ENCODE data around the gene RAMP3.
"Not testable (repeated sequence)": the region's sequence is repeated elsewhere in the genome, so short reads cannot be mapped to it uniquely, and the experiment has no call there.

The RAMP3 gene

DNA sequence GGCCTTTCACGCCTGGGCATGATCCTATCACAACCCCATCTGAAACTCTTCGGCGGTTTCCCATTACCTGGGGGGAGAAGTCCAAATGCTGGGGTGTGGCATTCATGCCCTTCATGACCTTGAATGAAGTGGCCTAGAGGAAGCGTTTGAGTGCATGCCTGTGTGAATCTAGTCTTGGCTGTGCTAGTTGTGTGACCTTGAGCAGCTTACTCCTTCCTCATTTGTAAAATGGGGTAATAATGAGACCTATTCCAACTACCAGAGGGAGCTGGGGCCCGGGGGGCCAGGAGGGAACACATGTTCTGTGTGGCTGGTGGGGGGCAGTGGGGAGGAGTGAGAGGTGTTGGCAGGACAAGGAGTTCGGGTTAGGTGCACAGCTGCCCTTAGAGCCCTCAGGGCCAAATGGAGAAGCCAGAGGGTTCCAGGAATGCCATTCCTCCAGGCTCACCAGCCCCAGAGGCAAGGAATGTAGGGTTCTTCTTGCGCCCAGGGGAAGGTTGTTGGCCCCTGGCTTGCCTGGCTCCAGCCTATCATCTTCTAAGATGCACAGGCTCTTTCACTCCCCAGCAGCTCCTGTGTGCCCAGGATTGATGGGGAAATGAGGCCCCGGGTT, 24.8 kb upstream of the RAMP3 start:
- no peak for DNase-seq (ENCODE audit: low read depth)

DNA sequence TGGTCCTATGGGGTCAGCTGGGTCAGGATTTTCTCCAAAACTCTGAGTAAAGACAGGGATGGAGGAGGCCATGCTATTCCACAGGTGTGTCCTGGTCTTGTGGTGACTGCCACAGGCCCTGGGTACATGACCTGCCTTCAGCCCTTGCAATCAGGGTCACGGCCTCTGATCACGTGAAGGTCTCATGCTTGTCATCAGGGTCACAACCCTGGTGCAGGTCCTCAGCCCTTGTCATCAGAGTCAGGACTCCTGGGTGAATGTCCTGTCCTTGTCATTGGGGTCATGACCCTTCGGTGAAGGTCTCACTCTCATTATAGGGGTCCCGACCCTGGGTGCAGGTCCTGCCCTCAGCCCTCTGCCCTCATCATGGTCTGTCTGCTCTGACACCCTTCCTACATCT, 24.2 kb upstream of the RAMP3 start:
- no peak for DNase-seq (ENCODE audit: low read depth)

DNA sequence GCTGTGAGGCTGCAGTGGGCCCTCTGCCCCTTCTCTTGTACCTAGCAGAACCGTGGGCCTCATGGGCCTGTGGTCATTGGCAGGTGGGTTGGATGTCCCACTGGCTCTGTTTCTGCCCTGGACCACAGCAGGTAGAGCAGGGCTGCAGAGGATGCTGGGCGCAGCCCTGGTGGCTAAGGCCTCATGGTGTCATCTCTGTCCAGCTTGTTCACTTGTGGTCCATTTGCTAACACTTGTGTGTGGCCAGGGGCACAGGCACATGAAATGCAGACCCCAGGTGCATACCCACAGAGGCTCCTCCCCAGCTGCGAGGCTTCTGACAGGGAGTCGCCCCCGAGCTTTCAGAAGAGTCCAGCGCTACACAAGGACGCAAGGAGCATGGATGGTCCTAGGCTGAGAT, 23.7 kb upstream of the RAMP3 start:
- no peak for DNase-seq (ENCODE audit: low read depth)

DNA sequence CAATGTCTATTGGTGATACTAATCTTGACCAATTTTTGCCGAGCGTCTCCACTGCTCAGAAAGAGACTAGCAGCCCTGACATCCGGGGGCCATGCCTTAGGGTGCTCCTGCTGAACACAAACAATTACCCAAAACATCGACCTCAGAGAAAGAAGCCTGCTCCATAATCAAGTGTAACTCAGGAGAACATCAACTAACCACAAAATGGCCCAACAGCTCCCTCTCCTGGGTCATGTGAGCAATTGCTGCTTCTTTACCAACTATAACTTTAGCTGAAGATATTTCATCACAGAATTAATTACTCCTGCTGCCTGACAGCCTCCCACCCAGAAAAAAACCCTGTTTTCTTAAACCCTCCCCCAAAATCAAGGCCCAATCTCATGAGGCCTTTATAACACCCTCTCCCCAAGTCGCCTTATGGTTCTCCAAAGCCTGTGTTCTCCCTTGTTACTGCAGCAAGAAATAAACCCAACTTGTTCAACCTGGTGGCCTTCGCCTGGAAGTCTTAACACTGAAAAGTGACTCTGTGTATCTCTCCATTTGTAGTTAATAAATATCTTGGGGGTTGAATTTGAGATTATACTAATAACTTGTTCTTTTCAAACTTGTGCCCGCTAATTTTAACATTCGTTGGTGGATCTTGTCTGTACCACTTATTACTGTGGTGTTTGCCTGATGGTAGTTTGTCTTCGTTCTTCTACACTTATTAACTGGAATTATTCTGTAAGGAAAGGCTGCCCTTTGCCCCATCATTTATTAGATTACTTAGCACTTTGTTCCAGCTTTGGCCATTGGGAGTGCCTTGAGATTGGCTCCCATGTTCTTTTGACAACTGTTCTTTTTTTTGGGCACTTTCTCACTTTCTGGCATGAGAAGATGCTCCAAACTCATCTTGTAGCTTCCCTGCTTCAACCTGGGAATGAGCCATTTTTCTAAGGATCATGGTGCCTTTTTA, 21.2 kb upstream of the RAMP3 start:
- peak; percentile 20 for DNase-seq (ENCODE audit: low read depth)

DNA sequence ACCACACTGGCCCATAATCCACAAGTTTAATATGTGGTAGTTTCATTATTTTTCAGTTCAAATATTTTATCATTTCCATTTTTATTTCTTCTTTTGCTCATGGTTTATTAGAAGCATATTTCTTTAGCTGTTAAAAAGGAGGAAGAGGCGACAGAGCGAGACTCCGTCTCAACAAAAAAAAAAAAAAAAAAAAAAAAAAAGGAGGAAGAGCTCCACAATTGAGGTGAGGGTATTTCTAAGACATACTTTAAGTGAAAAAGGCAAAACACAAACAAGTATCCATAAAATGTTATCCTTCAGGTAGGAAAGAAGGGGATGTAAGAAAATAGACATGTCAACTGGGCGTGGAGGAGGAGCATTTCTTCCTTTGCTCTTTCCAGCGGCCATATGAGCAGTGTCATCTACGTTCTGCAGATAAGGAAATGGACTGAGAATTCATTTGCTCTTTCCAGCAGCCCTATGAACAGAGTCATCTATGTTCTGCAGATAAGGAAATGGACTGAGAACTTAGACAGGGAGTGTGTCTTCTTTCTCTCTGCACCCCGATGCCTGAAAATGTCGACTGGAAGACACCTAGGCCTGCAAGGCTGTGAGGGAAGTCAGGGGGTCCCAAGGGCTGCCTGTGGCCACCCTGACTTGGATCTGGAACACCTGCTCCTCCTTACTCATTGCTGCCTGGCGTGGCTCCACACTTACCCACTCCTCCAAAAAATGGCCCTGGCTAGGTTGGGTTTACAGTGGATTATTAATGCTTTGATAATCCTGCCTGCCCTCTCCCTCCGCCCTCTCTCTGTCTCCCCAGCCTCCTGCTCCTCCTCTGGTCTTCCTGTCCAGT, 18.9 kb upstream of the RAMP3 start:
- DNase-seq (ENCODE audit: low read depth) = no peak

DNA sequence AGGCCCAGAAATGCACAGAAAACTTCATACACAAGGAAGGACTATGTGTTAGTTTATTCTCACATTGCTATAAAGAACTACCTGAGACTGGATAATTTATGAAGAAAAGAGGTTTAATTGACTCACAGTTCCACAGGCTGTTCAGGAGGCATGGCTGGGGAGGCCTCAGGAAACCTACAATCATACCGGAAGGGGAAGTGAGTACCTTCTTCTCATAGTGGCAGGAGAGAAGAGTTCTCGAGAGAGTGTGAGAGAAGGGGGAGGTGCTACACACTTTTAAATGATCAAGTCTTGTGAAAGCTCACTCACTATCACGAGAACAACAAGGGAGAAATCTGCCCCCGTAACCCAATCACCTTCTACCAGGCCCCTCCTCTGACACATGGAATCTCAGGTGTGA, 16.8 kb upstream of the RAMP3 start:
- no peak for DNase-seq (ENCODE audit: low read depth)

DNA sequence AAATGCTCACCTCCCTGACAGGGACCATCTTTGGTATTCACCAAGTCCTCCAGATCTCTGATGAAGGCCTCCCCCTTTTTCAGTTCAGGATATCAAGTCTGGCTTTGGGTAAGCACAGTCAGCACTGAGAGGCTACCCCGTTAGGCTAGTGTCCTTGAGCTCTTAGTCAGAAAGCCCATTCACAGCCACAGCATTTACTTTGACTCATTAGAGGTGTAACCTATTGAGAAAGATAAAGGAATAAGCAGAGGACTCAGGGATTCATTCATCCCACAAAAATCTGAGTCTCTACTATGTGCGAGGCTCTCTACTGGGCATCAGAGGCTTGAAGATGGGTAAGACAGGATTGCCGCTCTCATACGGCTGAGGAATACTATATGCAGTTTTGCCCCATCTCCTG, 14.0 kb upstream of the RAMP3 start:
- DNase-seq (ENCODE audit: low read depth) = no peak

DNA sequence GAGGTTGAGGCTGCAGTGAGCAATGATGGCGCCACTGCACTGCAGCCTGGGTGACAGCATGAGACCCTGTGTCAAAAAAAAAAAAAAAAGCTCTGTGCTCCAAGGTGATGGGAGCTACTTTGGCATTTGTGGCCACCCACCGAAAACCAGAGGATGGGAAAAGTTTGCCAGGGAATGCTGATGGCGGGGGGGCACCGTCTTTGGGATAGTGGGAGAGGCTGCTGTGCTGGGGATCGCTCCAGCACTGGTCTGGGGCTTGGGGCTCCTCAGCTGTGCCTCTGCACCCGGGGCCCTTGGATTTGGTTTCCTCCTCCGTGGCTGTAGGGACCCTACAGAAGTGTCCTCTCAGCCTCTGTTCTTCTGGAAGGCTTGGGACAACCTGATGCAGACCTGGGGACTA, 11.7 kb upstream of the RAMP3 start:
- no peak for DNase-seq (ENCODE audit: low read depth)

DNA sequence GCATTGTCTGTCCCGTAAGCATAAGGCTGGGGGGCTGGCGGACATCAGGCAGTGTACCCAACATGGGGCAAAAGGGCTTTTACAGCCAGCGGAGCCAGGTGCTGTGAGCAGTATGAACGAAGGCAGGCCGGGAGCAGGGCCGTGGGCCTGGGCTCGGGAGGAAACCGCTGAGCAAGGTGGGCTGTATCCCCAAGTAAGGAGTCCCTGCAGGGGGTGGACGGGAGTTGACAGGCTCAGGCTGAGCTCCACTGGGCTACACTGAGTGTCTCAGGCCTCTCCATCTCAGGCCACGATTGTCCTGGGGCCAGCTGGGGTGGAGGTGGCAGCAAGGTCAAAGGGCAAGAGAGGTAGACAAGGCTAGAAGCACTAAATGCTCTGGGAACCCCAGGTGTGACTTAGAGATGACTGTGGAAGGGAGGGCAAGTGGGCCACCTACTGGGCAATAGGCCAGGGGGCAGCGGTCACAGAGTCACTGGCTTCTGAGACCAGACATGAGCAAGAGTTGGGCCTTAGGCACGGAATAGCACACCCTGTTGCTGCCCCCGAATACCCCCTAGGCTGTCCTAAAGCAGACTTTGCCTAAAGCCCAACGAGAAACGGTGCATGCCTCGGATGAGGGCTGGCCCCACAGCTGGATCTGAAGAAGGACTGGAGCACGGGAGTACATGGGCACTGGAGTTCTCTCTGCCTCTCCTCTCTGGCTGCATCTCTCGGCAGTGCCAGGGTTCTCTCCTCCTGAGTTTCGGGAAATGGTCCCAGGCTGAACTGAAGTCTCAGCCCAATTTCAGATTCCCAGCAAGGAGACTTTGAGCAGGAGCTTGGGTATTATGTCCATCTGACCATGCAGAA, 10.8 kb upstream of the RAMP3 start:
- DNase-seq (ENCODE audit: low read depth) = no peak

DNA sequence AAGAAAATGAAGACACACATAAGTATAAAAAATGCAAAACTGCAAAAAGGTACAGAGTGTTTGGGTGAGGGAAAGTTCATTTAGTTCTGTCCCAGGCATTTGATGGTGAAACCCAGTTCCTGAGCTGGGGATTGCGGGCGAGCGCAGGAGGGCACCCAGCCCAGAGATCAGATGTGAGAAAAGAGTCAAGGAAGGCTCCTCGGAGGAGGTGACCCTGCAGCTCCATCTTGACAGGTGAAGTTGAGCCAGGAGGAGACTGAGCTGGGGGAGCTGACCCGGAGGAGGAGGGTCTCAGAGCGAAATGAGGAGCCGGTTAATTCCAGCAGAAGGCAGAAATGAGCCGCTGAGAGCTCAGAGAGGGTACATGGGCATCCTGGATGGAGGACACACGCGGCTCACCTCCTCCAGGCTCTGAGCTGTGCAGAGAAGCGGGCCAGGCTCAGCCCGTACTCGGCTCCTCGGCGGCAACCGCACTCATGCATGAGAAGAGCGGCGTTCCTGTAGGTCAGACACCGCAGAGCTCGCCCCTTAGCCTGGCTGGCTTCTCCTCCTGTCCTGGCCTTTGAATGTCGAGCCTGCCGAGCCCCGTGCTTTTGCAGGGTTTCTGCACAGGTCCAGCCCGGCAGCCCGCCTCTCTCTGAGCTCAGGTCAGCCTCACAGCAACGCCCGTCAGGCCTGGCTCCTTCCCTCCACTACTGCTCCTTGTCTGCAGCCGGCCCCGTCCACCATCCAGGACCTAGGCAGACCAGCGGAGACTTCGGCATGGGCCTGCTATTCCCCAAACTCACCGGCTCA, 9.5 kb upstream of the RAMP3 start:
- DNase-seq (ENCODE audit: low read depth) = no peak

DNA sequence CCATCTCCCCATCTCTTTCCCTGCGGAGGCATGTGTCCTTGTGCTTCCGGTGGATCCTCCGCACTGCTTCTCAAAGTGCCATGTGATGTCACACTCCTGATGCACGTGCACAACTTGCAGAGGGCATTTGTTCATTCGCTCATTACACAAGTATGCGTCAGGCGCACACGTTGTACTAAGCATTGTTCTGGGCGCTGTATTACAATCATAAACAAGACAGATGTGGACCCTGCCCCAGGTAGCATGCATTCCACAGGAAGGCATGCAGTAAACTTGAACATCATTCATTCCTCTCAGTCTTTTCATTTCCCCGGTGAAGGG, 9.0 kb upstream of the RAMP3 start:
- no peak for DNase-seq (ENCODE audit: low read depth)

DNA sequence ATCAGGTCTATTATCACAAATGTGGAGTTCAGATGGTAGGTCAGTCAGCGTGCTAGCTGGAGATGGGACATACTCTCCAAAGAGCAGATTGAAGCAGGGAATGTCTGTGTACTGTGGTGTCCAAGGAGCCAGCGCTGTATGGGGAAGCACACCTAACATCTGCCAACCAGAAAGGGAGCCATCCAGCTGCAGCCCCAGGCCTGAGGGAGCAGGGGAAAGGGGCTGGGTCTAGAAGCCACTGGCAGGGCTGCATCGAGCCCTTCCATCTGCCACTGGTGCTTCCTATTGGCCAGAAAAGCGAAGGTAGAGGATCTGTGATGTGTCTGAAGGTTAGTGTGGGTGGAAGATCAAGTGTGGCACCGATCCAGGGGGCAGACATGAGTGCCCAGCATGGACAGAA, 8.0 kb upstream of the RAMP3 start:
- no peak for DNase-seq (ENCODE audit: low read depth)

DNA sequence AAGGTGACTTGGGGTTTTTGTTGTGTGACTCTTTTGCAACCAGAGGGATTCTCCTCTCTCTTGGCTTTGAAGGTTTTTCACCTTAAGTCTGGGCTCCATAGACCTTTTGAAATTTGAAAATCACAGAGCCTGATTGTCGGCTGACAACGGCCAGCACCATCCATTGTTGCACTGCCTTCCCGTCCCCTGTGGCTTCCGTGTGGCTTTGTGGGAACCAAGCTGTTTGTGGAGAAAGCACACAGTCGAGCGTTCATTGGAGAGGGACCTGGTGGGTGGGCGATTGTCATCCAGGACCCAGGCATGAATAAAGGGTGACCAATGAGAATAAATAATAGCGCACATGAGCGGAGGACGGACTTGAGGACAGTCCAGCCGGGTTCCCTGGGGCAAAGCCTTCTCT, 7.4 kb upstream of the RAMP3 start:
- no peak for DNase-seq (ENCODE audit: low read depth)

DNA sequence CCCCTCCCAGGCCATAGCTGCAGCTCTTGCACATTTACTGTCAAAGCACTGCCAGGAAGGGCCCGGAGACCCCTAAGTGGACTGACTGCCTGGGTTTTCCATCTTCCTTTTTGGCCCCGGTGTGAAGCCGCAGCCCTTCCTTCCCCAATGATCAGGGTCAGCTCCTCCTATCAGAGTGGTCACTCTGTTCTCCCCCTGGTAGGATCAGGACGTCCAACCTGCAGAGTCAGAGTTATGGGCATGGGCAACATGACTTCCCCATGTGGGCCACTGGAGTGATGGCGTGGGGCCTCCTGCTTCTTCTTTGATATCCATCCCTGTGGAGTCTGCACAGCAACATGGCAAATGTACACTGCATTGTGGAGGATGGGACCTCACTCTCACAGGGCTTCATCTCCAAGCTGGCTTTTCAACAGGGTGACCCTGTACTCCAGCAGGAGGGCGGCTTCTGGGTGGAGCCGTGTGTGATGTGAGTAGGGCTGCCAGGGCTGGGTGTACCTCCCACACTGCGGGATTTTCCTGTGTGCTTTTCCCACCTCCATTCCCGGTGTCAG, 6.4 kb upstream of the RAMP3 start:
- no peak for DNase-seq (ENCODE audit: low read depth)

DNA sequence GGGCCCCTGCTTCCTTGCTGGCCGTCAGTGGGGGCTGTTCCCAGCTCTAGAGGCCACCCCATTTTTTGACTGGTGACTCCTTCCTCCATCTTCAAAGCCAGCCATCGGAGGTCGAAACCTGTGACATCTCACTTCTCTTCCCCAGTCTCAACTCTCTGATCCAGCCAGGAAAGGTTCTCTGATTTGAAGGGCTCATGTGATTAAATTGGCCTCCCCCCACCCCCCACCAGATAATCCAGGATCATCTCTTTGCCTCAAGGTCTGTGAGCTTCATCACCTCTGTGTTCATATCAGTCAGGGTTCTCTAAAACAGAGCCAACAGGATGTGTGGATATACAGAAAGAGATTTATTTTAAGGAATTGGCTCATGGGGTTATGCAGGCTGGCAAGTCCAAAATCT, 5.6 kb upstream of the RAMP3 start:
- no peak for DNase-seq (ENCODE audit: low read depth)

DNA sequence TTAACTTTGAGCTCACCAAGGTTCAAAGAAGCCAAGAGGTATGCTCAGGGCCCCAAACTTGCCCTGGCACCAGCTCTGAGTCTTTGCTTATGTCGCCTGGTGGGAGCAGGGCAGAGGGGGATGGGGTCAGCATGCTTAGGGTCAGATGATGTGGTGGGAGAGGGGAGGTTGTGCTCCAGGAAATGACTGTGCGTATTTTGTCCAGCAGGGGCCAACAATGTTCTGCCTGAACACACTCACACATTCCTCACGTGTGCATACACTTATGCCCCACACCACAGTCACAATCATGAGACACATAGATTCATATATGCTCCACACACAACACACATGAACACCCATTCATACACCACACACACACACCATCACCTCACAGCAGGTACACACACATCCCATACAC, 4.4 kb upstream of the RAMP3 start:
- no peak for DNase-seq (ENCODE audit: low read depth)

DNA sequence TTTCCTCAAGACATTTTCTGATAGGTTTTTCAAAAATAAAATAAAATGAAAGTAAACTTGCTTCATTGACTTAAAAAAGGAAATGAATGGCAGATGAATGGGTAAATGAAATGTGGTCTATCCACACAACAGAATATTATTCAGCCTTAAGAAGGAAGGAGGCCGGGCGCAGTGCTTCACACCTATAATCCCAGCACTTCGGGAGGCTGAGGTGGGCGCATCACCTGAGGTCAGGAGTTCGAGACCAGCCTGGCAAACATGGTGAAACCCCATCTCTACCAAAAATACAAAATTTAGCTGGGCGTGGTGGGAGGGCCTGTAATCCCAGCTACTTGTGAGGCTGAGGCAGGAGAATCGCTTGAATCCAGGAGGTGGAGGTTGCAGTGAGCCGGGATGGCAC, 3.7 kb upstream of the RAMP3 start:
- not testable (repeated sequence) for DNase-seq (ENCODE audit: low read depth)

DNA sequence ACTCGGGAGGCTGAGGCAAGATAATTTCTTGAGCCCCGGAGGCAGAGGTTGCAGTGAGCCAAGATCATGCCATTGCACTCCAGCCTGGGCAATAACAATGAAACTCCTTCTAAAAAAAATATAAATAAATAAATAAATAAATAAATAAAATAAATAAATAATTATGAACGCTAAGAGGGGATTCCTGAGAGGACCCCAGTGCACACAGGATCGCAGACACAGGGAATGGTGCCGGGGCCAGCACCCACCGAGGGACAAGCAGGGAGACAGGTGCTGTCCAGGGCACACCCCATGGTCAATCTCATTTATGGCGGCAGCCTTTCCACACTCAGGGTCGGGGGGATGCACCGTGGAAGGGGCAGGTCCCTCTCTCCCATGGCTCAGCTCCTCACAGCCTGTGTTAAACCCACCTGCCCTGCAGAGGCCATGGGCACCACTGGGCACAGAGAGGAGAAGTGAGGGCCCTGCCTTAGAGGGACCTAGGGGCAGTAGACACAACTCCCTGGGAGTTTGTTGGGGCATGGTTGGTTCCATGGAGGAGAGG, 2.2 kb upstream of the RAMP3 start:
- DNase-seq (ENCODE audit: low read depth) = no peak

DNA sequence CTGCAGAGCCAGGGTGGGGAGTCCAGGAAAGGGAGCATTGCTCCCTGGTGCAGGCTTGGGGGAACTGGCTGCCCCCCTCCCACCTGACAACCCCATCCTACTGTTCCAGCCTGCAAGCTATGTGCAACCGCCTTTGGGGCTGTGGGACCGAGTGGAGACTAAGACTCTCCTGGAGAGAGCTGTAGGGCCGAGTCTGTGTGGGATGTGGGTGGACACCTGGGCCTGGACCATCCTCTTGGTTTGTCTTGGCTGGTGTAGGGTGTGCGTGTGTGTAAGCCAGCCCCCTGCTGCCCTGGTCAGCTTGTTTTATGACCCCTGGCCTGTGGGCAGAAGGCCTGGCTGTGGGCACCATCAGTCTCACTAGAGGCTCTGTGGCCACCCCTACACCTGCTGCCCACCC, 1.6 kb upstream of the RAMP3 start:
- DNase-seq (ENCODE audit: low read depth) = no peak

DNA sequence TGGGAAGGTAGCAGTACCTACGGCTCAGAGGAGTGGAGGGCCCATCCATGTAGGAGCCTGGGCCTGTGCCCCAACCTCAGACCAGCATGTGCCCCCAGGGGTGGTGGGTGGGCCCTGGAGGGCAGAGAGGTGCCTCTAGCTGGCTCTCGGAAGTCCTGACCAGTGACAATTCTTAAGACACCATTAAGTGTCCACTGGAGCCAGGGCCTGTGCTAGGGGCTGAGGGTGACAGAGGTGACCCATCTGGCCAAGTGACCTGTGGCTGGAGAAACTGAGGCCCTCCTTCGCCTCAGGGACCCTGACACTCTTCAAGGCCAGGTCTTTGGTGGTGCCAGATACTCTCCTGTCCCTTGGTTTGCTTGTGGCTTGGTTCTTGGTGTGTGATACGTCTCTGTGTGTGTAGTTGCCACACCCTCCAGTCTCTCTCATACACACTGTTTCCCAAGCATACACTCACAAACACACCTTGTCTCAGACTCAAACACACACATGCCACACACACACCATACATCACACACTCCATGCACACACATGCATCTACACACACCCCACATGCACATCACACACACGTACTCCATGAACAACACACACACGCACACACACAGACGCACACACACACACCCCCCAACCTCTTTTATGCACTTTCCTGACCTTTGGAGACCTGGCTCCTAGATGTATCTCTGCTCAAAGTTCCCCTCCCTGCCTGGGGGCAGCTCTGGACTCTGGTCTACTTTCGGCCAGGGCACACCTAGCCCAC, 897 bp upstream of the RAMP3 start:
- no peak for DNase-seq (ENCODE audit: low read depth)
